Mesenchymal stem cell (in vitro differentiated cells and primary cell): ENCODE results near the gene RINL.

Experiments
- DNase-seq: peaks from one replicate; pipeline ENCODE4 v3.0.0-alpha.2; 2013
- H2AFZ ChIP-seq: one replicate; pipeline ENCODE4 v1.6.1; 2013; ENCODE audit warnings: low read depth, mild to moderate bottlenecking, control low read depth, inconsistent platforms, low read length, moderate library complexity
- H2AK5ac ChIP-seq: 2 replicates; pipeline ENCODE4 v1.6.1; 2013; ENCODE audit warnings: low read length, moderate library complexity, mild to moderate bottlenecking, inconsistent platforms; ENCODE audit not compliant: severe bottlenecking
- H2BK120ac ChIP-seq: one replicate; pipeline ENCODE4 v1.6.1; 2013; ENCODE audit warnings: low read depth, mild to moderate bottlenecking, inconsistent platforms, low read length, moderate library complexity
- H2BK12ac ChIP-seq, 2 experiments: one replicate each; pipeline ENCODE4 v1.6.1; 2013; ENCODE audit warnings: inconsistent platforms in 2 of 2, low read length in 2 of 2, mild to moderate bottlenecking in 2 of 2, moderate library complexity in 2 of 2, control low read depth in 1 of 2
- H2BK15ac ChIP-seq: one replicate; pipeline ENCODE4 v1.6.1; 2013; ENCODE audit warnings: mild to moderate bottlenecking, low read depth, inconsistent platforms; ENCODE audit not compliant: poor library complexity, severe bottlenecking
- H2BK5ac ChIP-seq: 2 replicates; pipeline ENCODE4 v1.6.1; 2013; ENCODE audit warnings: low read depth, mild to moderate bottlenecking, low read length, control low read depth, inconsistent platforms; ENCODE audit not compliant: poor library complexity, severe bottlenecking
- H3K14ac ChIP-seq, 2 experiments: one replicate each; pipeline ENCODE4 v1.6.1; 2013; ENCODE audit warnings: inconsistent platforms in 2 of 2, low read length in 2 of 2, control low read depth in 1 of 2, mild to moderate bottlenecking in 1 of 2, moderate library complexity in 1 of 2
- H3K18ac ChIP-seq, 2 experiments: one replicate each; pipeline ENCODE4 v1.6.1; 2013; ENCODE audit warnings: inconsistent platforms in 2 of 2, low read length in 2 of 2, control low read depth in 1 of 2, low read depth in 1 of 2, mild to moderate bottlenecking in 1 of 2
- H3K23ac ChIP-seq, 2 experiments: one replicate each; pipeline ENCODE4 v1.6.1; 2013; ENCODE audit warnings: inconsistent platforms in 2 of 2, low read length in 2 of 2, mild to moderate bottlenecking in 2 of 2, moderate library complexity in 2 of 2, control low read depth in 1 of 2
- H3K27ac ChIP-seq: 2 replicates; pipeline ENCODE4 v1.5.1; 2013; ENCODE audit warnings: mild to moderate bottlenecking, moderate library complexity, low read length, control low read depth, inconsistent platforms; ENCODE audit not compliant: poor library complexity, severe bottlenecking
- H3K27me3 ChIP-seq, 2 experiments: 2 replicates each; pipeline versions ENCODE4 v1.6.1 to v1.7.0; 2013; ENCODE audit warnings: low read length in 2 of 2, mild to moderate bottlenecking in 2 of 2, moderate library complexity in 2 of 2, control low read depth in 1 of 2, inconsistent platforms in 1 of 2; ENCODE audit not compliant: control insufficient read depth in 1 of 2, insufficient read depth in 1 of 2
- H3K36me3 ChIP-seq, 2 experiments: 2 replicates each; pipeline versions ENCODE4 v1.6.1 to v1.7.0; 2013; ENCODE audit warnings: low read length in 2 of 2, control low read depth in 1 of 2, inconsistent platforms in 1 of 2, low read depth in 1 of 2, mild to moderate bottlenecking in 1 of 2; ENCODE audit not compliant: insufficient read depth in 2 of 2, control insufficient read depth in 1 of 2
- H3K4ac ChIP-seq, 2 experiments: one replicate each; pipeline ENCODE4 v1.6.1; 2013; ENCODE audit warnings: inconsistent platforms in 2 of 2, low read length in 2 of 2, mild to moderate bottlenecking in 2 of 2, moderate library complexity in 2 of 2, control low read depth in 1 of 2, low read depth in 1 of 2
- H3K4me1 ChIP-seq: 2 replicates; pipeline ENCODE4 v1.6.1; 2013; ENCODE audit warnings: low read depth, low read length, control low read depth; ENCODE audit not compliant: control insufficient read depth, insufficient read depth
- H3K4me2 ChIP-seq: 2 replicates; pipeline ENCODE4 v1.6.1; 2013; ENCODE audit warnings: low read length, mild to moderate bottlenecking, inconsistent platforms; ENCODE audit not compliant: poor library complexity, severe bottlenecking
- H3K4me3 ChIP-seq, 2 experiments: 2 replicates each; pipeline versions ENCODE4 v1.5.1 to v1.7.0; 2013; ENCODE audit warnings: low read length in 2 of 2, mild to moderate bottlenecking in 2 of 2, control low read depth in 1 of 2, low read depth in 1 of 2; ENCODE audit not compliant: insufficient read depth in 1 of 2
- H3K79me1 ChIP-seq: replicated peaks from 2 replicates; pipeline ENCODE4 v1.6.1; 2013; ENCODE audit warnings: mild to moderate bottlenecking, control low read depth, low read length, inconsistent platforms; ENCODE audit not compliant: poor library complexity, severe bottlenecking
- H3K9ac ChIP-seq: 2 replicates; pipeline ENCODE4 v1.7.0; 2013; ENCODE audit warnings: mild to moderate bottlenecking, low read length, moderate library complexity
- H3K9me3 ChIP-seq: 2 replicates; pipeline ENCODE4 v1.7.0; 2013; ENCODE audit warnings: mild to moderate bottlenecking, low read length; ENCODE audit not compliant: control insufficient read depth
- H4K8ac ChIP-seq: one replicate; pipeline ENCODE4 v1.6.1; 2013; ENCODE audit warnings: inconsistent platforms, mild to moderate bottlenecking, low read length, moderate library complexity
- H4K91ac ChIP-seq: one replicate; pipeline ENCODE4 v1.6.1; 2013; ENCODE audit warnings: mild to moderate bottlenecking, low read length, inconsistent platforms
- WGBS: methylation state at CpG from one replicate; pipeline ENCODE4 v1.1.7; 2013; ENCODE audit warnings: mixed read lengths; 5-methylcytosine and 5-hydroxymethylcytosine counted together

Gene RINL

DNA sequence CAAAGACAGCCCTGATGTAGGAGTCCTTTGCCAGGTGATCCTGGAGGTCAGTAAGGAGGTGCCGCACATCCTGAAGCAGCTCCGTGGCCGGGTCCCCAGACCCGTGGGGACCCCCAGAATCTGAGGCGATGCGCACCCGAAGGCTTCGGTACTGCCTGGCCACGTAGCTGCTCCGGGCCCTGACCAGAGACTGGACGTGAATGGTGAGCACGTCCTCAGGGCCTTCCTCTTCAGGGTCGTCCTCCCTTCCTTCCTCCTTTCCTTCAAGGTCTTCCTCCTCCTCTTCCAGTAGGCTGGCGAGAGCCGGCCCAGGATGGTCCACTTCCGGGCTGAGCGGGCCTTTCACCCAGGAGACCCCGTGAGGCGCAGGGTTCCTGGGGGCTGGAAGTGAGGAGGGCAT lies 7.5 kb downstream of the RINL start:
- Histone ChIP-seq H4K91ac (no peak overlapping the region), H3K4me3 (no peak overlapping the region), H3K4ac (no peak overlapping the region), H3K36me3 (peaks cover 0 to 3% of the 10 kb centered on the region in 2 experiments), H3K9me3 (no peaks in the 10 kb centered on the region), H3K27me3 (peaks cover 0 to 13% of the 10 kb centered on the region in 2 experiments), H3K27ac (no peak overlapping the region), H2BK5ac (no peak overlapping the region), H3K9ac (no peak overlapping the region), H2AK5ac (no peak overlapping the region), H3K79me1 (no peaks in the 10 kb centered on the region), H2BK15ac (no peak overlapping the region), H3K4me1 (peaks cover 20% of the 10 kb centered on the region), H3K23ac (no peak overlapping the region), H3K4me2 (no peak overlapping the region), H2BK12ac (no peak overlapping the region), H3K18ac (no peak overlapping the region), H2BK120ac (no peak overlapping the region), H3K14ac (no peak overlapping the region), H4K8ac (no peak overlapping the region), H2AFZ (no peak overlapping the region)
- no peak for DNase-seq
- WGBS: 94% methylated on average over 18 of the region's 19 CpGs

DNA sequence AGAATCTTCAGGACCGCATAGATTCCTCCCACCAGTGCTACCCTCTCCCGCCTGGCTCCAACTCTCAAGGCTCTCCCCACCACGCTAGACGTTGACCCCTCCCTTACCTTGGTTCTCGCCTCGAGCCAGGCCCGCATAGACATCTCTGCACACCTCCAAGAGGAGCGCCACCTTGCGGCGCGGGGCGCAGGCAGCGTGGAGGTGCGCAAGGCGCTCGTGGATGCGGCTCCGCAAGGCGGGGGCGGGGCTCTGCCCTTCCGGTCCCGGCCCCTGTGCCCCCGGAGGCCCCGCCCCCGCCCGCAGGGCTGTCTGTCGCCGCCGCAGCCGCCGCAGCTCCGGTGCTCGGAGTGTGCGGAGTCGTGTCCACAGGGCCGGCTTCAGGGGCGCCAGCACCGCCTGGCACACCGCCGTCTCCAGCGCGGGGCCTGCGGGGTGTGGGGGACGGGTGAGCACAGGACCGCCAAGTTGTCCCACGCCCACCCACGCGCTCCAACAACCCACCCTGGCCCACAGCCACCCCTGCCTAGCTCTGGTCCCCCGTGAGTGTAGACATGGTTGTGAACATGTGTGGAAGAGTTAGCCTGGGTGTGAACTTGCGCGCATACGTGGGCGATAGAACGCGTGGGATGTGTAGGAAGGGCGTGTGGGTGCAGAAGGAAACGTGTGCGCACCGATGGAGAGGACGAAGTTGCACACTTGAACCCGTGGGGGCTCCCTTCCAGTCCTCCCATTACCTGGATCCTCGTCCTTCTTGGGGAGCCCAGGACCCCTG lies 8.1 kb downstream of the RINL start:
- Histone ChIP-seq H3K4me1 (peaks cover 21% of the 10 kb centered on the region), H3K9me3 (no peaks in the 10 kb centered on the region), H3K9ac (peak overlapping the region; percentile 71), H3K4ac (no peak overlapping the region), H3K27me3 (peaks cover 0 to 13% of the 10 kb centered on the region in 2 experiments), H2BK120ac (no peak overlapping the region), H3K27ac (no peak overlapping the region), H3K18ac (peak overlapping the region; percentile 23 to 58), H2BK15ac (no peak overlapping the region), H3K36me3 (peaks cover 0 to 3% of the 10 kb centered on the region in 2 experiments), H3K4me3 (peak overlapping the region; percentile 42 to 80), H2AK5ac (no peak overlapping the region), H3K79me1 (no peaks in the 10 kb centered on the region), H3K4me2 (peak overlapping the region; percentile 62), H2BK12ac (peak overlapping the region in 1 of 2 experiments; percentile 55), H4K8ac (peak overlapping the region; percentile 92), H4K91ac (no peak overlapping the region), H3K23ac (no peak overlapping the region), H2AFZ (peak overlapping the region; percentile 32), H2BK5ac (no peak overlapping the region), H3K14ac (peak overlapping the region in 1 of 2 experiments; percentile 44)
- DNase-seq: peak; percentile 65
- 27% methylated on average over 55 of the region's 62 CpGs for WGBS

DNA sequence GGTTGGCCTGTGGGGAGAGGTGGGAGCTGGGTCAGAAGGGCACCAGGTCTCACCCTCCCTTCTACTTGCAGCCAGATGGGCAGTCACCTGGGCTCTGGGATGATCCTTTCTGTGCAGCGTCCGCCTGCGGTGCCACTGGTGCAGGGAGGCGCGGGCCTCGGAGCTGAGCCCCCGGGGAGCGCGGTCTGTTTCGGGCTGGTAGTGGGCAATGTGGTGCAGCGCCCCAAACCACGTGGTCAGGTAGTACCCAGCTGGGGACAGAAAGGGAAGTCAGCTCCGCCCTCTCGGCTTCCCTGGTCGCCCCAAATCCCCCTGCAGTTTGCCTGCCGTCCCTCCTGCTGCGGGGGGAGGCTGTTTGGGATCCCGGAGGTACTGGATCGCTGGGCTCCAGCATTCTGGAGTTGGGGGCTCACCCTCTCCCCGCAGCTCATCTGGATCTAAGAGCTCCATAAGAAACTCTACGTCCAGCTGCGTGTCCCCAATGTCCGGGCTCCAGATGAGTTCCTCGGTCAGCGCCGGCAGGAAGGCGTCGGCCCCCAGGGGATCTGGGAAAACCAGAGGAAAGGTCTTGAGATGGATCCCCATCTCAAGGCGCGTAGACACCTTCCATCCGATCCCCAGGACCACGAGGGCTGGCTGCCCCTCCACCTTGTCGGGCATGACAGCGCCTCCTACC lies 8.8 kb downstream of the RINL start:
- Histone ChIP-seq H3K14ac (no peak overlapping the region), H3K4me2 (peak overlapping the region; percentile 62), H3K36me3 (peaks cover 0 to 3% of the 10 kb centered on the region in 2 experiments), H3K4me1 (peaks cover 21% of the 10 kb centered on the region), H2AFZ (peak overlapping the region; percentile 32), H2BK120ac (no peak overlapping the region), H3K9me3 (no peaks in the 10 kb centered on the region), H4K91ac (no peak overlapping the region), H3K27ac (no peak overlapping the region), H3K23ac (no peak overlapping the region), H3K9ac (peak overlapping the region; percentile 71), H2AK5ac (no peak overlapping the region), H2BK12ac (peak overlapping the region in 1 of 2 experiments; percentile 45), H3K27me3 (peaks cover 0 to 13% of the 10 kb centered on the region in 2 experiments), H4K8ac (peak overlapping the region; percentile 64), H2BK5ac (no peak overlapping the region), H3K4ac (no peak overlapping the region), H3K79me1 (no peaks in the 10 kb centered on the region), H3K18ac (peak overlapping the region; percentile 11 to 23), H3K4me3 (peak overlapping the region in 1 of 2 experiments; percentile 80), H2BK15ac (peak overlapping the region; percentile 63)
- WGBS: 41% methylated on average over 34 of the region's 34 CpGs
- no peak for DNase-seq

DNA sequence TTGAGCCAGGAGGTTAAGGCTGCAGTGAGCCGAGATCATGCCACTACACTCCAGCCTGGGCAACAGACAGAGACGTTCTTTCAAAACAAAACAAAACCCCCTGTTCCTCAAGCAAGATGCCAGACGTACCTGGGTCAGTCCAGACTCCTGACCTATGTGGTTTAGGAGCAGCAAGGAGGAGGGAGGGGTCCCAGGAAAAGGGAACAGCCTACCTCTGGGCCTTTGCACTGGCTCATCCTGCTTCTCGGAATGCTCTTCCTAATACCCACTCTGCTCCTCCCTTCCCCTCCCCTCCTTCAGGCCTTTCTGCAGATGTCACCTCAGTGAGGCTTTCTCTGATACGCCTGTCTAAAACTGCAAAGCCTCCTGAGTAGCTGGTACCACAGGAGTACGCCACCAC lies 9.5 kb downstream of the RINL start:
- Histone ChIP-seq H3K4me2 (no peak overlapping the region), H2BK15ac (no peak overlapping the region), H2BK5ac (no peak overlapping the region), H3K4me3 (no peak overlapping the region), H2AK5ac (no peak overlapping the region), H4K8ac (no peak overlapping the region), H4K91ac (no peak overlapping the region), H2BK12ac (no peak overlapping the region), H3K9me3 (no peaks in the 10 kb centered on the region), H3K27me3 (peaks cover 0 to 13% of the 10 kb centered on the region in 2 experiments), H2AFZ (no peak overlapping the region), H3K18ac (no peak overlapping the region), H3K27ac (no peak overlapping the region), H3K23ac (no peak overlapping the region), H3K9ac (no peak overlapping the region), H3K36me3 (peaks cover 0 to 3% of the 10 kb centered on the region in 2 experiments), H3K4ac (no peak overlapping the region), H2BK120ac (no peak overlapping the region), H3K4me1 (peaks cover 21% of the 10 kb centered on the region), H3K14ac (no peak overlapping the region), H3K79me1 (no peaks in the 10 kb centered on the region)
- no peak for DNase-seq
- 89% methylated on average over 4 of the region's 6 CpGs for WGBS
